K562 (cell line): Measurements from ENCODE around the gene RTF1. TPM values are rescaled to one million over a fixed set of nuclear protein-coding genes. Genes with fewer than 3 reads are reported as not detected.
A peak's percentile ranks its signal among the peaks of the same experiment; 100 is the strongest.

Source experiments
- ATAC-seq: fragments of 200-7000 bp; cut with Tn5 transposase; 3 replicates; pipeline ENCODE4 v1.9.1; 2020; ENCODE audit warnings: moderate library complexity
- BruUV-seq: library from RNA; stranded (reverse); fragments of 400-500 nt; replicated peaks from 2 replicates; lab custom pipeline; 2021; lab: Mats Ljungman, UMichigan
- CTCF ChIA-PET: fragments of 300-600 bp; formaldehyde crosslinking; extraction: SDS; loops from one replicate; lab custom pipeline; 2021; ENCODE audit warnings: low intra/inter-chr PET ratio; lab: Yijun Ruan, JAX
- POLR2A ChIA-PET: fragments of 300-600, 350-650 bp; sonication (Branson Sonifier 250); formaldehyde crosslinking; extraction: SDS; loops from one replicate; lab custom pipeline; 2021; ENCODE audit warnings: antibody characterized with exemption, inconsistent platforms; lab: Yijun Ruan, JAX
- DNase-seq, 4 experiments: peaks; one replicate each; pipeline versions ENCODE4 v3.0.0 to v3.0.0-alpha.2; 2011 to 2018; ENCODE audit warnings: low spot score in 3 of 4, mixed read lengths in 3 of 4; ENCODE audit errors: extremely low read depth in 1 of 4
- FAIRE-seq: peaks from 2 replicates; lab custom pipeline; 2011; peaks lifted over from hg19 to GRCh38; lab: Jason Lieb, UNC
- H2AFZ ChIP-seq: 2 replicates; pipeline ENCODE4 v1.6.0; 2011; ENCODE audit warnings: low read depth, low read length, control low read depth, inconsistent platforms
- H3K27ac ChIP-seq: fragments of 200-600 bp; 3 replicates; pipeline ENCODE4 v1.8.0; 2011; ENCODE audit warnings: low read depth, mild to moderate bottlenecking, control low read depth, inconsistent platforms, low read length, moderate library complexity, mixed read lengths; ENCODE audit errors: extremely low read depth
- H3K27me3 ChIP-seq, 2 experiments: fragments of 300-600 bp in 1 of 2; 2 replicates in 1 of 2; 3 replicates in 1 of 2; pipeline versions ENCODE4 v1.6.0 to v1.8.0; 2011; ENCODE audit warnings: inconsistent platforms in 2 of 2, low read length in 2 of 2, mild to moderate bottlenecking in 1 of 2, mixed read lengths in 1 of 2, moderate library complexity in 1 of 2; ENCODE audit not compliant: control insufficient read depth in 2 of 2, insufficient read depth in 2 of 2
- H3K36me3 ChIP-seq: fragments of 300-600 bp; 3 replicates; pipeline ENCODE4 v1.8.0; 2011; ENCODE audit warnings: mild to moderate bottlenecking, low read length, inconsistent platforms; ENCODE audit not compliant: control insufficient read depth, insufficient read depth
- H3K4me1 ChIP-seq, 2 experiments: fragments of 200-600 bp in 1 of 2; replicated peaks in 1 of 2; 2 replicates in 1 of 2; 3 replicates in 1 of 2; pipeline versions ENCODE4 v1.5.1 to v1.8.0; 2011; ENCODE audit warnings: inconsistent platforms in 2 of 2, low read length in 2 of 2, mild to moderate bottlenecking in 1 of 2, mixed read lengths in 1 of 2, moderate library complexity in 1 of 2; ENCODE audit not compliant: control insufficient read depth in 2 of 2, insufficient read depth in 2 of 2
- H3K4me2 ChIP-seq: 2 replicates; pipeline ENCODE4 v1.6.1; 2011; ENCODE audit warnings: low read length, control low read depth, inconsistent platforms, mixed read lengths; ENCODE audit not compliant: insufficient read depth
- H3K4me3 ChIP-seq: fragments of 200-600 bp; sonication (generic), shearing (Covaris generic); 2 replicates; pipeline ENCODE4 v1.5.1; 2016; ENCODE audit warnings: control low read depth, inconsistent platforms
- H3K79me2 ChIP-seq: fragments of 200-600 bp; 3 replicates; pipeline ENCODE4 v1.8.0; 2011; ENCODE audit warnings: low read length, inconsistent platforms; ENCODE audit not compliant: control insufficient read depth, insufficient read depth
- H3K9ac ChIP-seq, 2 experiments: 2 replicates each; pipeline versions ENCODE4 v1.6.0 to v1.6.1; 2011; ENCODE audit warnings: low read depth in 2 of 2, low read length in 2 of 2, control low read depth in 1 of 2, inconsistent platforms in 1 of 2, mild to moderate bottlenecking in 1 of 2, mixed read lengths in 1 of 2; ENCODE audit not compliant: insufficient read depth in 1 of 2
- H3K9me1 ChIP-seq: one replicate; pipeline ENCODE4 v1.6.0; 2011; ENCODE audit warnings: inconsistent platforms, mild to moderate bottlenecking, low read length, moderate library complexity; ENCODE audit not compliant: control insufficient read depth, insufficient read depth
- H3K9me3 ChIP-seq: replicated peaks from 2 replicates; pipeline ENCODE4 v1.5.1; 2011; ENCODE audit warnings: low read depth, low read length, inconsistent platforms; ENCODE audit not compliant: control insufficient read depth, insufficient read depth
- H4K20me1 ChIP-seq: replicated peaks from 2 replicates; pipeline ENCODE4 v1.6.1; 2011; ENCODE audit warnings: low read length, inconsistent platforms, mixed read lengths; ENCODE audit not compliant: control insufficient read depth, insufficient read depth
- CBFA2T2 ChIP-seq: fragments of 450-650 bp; conservative IDR thresholded peaks from 2 replicates; pipeline ENCODE4 v1.6.1; 2017; ENCODE audit warnings: mild to moderate bottlenecking
- CBFB ChIP-seq: sonication (generic); formaldehyde crosslinking; IDR thresholded peaks from 2 replicates; pipeline ENCODE4 v1.4.0; 2020; ENCODE audit warnings: mild to moderate bottlenecking, missing genetic modification reagents
- FIP1L1 ChIP-seq: fragments of 200-400 bp; formaldehyde crosslinking; IDR thresholded peaks from 2 replicates; pipeline ENCODE4 v1.6.1; 2018; ENCODE audit warnings: mild to moderate bottlenecking, low read depth, low read length; ENCODE audit not compliant: poor library complexity, severe bottlenecking
- SIN3A ChIP-seq, 2 experiments: fragments of 150-350 bp in 1 of 2; IDR thresholded peaks; 2 replicates each; pipeline ENCODE4 v1.6.1; 2011 to 2016; ENCODE audit warnings: borderline replicate concordance in 2 of 2, low read depth in 2 of 2, low read length in 2 of 2, mild to moderate bottlenecking in 2 of 2, moderate library complexity in 2 of 2; ENCODE audit not compliant: control insufficient read depth in 1 of 2
- XRCC4 ChIP-seq: IDR thresholded peaks from one replicate; pipeline ENCODE4 v1.6.1; 2011; ENCODE audit not compliant: insufficient read depth, insufficient read length; ENCODE audit errors: extremely low read depth
- ZNF124 ChIP-seq: sonication (generic); formaldehyde crosslinking; IDR thresholded peaks from 2 replicates; pipeline ENCODE4 v1.8.1; 2022; ENCODE audit warnings: missing genetic modification reagents
- ZNF232 ChIP-seq: sonication (generic); formaldehyde crosslinking; IDR thresholded peaks from 2 replicates; pipeline ENCODE4 v1.8.0; 2022; ENCODE audit warnings: mild to moderate bottlenecking, missing genetic modification reagents
- WGBS: fragments of 100-300 bp; shearing (Covaris generic); methylation state at CpG from one replicate; pipeline ENCODE4 v1.1.6; 2016; ENCODE audit warnings: low coverage, mixed read lengths; ENCODE audit not compliant: insufficient coverage; ENCODE audit errors: missing lambda C conversion rate; 5-methylcytosine and 5-hydroxymethylcytosine counted together
- in situ Hi-C: fragments of 300-500 bp; cut with MboI; formaldehyde crosslinking; loops from 4 replicates; pipeline ENCODE4 v1.15.0; 2018; ENCODE audit warnings: inconsistent platforms, mixed read lengths
- intact Hi-C: fragments of 100-400 bp; cut with micrococcal nuclease; formaldehyde crosslinking; loops from 2 replicates; pipeline ENCODE4 v1.14.2; 2022
- polyA plus RNA-seq, 8 experiments: library from polyadenylated mRNA; depleted of rRNA in 4 of 8; stranded (reverse) in 5 of 8; unstranded in 3 of 8; fragments of >200 nt; fragmentation: Nextera tagmentation in 2 of 8; fragmentation: Illumina TruSeq in 1 of 8; extraction: Ambion mirVana in 2 of 8; extraction: Trizol in 1 of 8; gene quantifications; 2 replicates each; pipeline versions ENCODE4 v1.2.1 to v1.2.3, GENCODE V29; 2011 to 2014; ENCODE audit warnings: inconsistent platforms in 1 of 8, missing spikeins in 1 of 8
- total RNA-seq, 7 experiments: library from RNA; depleted of rRNA in 6 of 7; stranded (reverse); fragments of >200 nt in 6 of 7; fragmentation: Illumina TruSeq in 2 of 7; extraction: Trizol in 2 of 7; gene quantifications; 2 replicates each; pipeline versions ENCODE4 v1.2.1 to v1.2.3, GENCODE V29; 2011 to 2021; ENCODE audit warnings: low replicate concordance in 1 of 7
- TF ChIP-seq, protein P1 (sequence below): IDR thresholded peaks from 2 replicates; pipeline ENCODE4 v1.6.1; 2016; ENCODE audit warnings: missing genetic modification characterization, missing compliant biosample characterization

Gene RTF1
- total and polyA plus RNA-seq, 9 of the 15 experiments (the other 6 are each of a cell fraction or from before 2014, with no cell fraction given): 7.6 to 69.5 (median 31.5) TPM

DNA sequence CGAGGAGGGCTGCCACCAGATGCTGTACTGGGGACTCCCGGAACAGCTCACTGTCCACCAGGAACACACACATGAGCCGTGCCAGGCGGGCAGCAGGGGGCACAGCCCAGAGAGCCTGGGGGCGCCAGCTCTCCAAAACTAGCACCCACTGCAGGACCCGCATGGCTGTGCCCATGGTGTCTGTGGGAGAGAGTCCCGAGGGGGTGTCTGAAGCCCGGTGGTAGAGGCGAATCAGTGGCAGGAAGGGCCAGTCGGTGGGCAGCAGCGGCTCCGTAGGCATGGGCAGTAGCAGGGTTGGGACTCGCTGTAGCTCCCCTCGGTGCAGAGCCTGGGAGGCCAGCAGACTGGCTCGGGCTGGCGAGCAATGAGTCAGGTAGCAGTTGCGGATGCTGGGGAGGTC, 103.7 kb downstream of the RTF1 start:
- WGBS: 91% methylated on average over 17 of the region's 17 CpGs
- POLR2A ChIA-PET: interaction anchor here (0.5 to 1.9 kb wide), 5 partner anchors 11 to 140 kb away, joined by 3 to 6 read pairs (median 4); partner anchors contain the start of genes MGA and RPAP1

More for the DNA sequence above, 103.7 kb downstream of the RTF1 start:
- no peak for ATAC-seq
- Histone ChIP-seq H3K9me1 (peaks cover 3% of the 10 kb centered on the region), H4K20me1 (no peaks in the 10 kb centered on the region; the same call in 1 of the 2 replicates), H3K9ac (0 out of 4 replicates have a peak overlapping the region, but pooled peaks of 1 of the 2 experiments have one; percentile 48), H3K4me3 (no peak overlapping the region), H3K27ac (no peak overlapping the region), H3K4me1 (peaks cover 0 to 7% of the 10 kb centered on the region in 2 experiments; a peak in 1 of 5 replicates), H3K4me2 (no peak overlapping the region), H3K27me3 (no peaks in the 10 kb centered on the region), H3K9me3 (no peaks in the 10 kb centered on the region), H2AFZ (no peak overlapping the region), H3K79me2 (no peaks in the 10 kb centered on the region), H3K36me3 (peaks cover 49% of the 10 kb centered on the region; the same call in 2 of the 3 replicates)
- in situ Hi-C loops (no loop called here), intact Hi-C loops (no loop called here)
- DNase-seq: no peak
- CTCF ChIA-PET: no interaction called here
- no peak for FAIRE-seq
- no peak for TF ChIP-seq XRCC4
- no peak for TF ChIP-seq ZNF124
- no peak for TF ChIP-seq CBFA2T2
- TF ChIP-seq ZNF232 (CRISPR knock-in tag): no peak
- TF ChIP-seq, protein P1, sequence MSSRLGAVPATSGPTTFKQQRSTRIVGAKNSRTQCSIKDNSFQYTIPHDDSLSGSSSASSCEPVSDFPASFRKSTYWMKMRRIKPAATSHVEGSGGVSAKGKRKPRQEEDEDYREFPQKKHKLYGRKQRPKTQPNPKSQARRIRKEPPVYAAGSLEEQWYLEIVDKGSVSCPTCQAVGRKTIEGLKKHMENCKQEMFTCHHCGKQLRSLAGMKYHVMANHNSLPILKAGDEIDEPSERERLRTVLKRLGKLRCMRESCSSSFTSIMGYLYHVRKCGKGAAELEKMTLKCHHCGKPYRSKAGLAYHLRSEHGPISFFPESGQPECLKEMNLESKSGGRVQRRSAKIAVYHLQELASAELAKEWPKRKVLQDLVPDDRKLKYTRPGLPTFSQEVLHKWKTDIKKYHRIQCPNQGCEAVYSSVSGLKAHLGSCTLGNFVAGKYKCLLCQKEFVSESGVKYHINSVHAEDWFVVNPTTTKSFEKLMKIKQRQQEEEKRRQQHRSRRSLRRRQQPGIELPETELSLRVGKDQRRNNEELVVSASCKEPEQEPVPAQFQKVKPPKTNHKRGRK (tag): no peak
- no peak for TF ChIP-seq FIP1L1
- no peak for TF ChIP-seq SIN3A (IDR thresholded peaks at IDR 0.05; ENCODE audit: borderline replicate concordance in 2 of 2, control insufficient read depth in 1 of 2, low read depth in 2 of 2, low read length in 2 of 2)
- TF ChIP-seq CBFB: no peak
- no TSS peak for BruUV-seq
